NCI-H2081 (cell line): Measurements from ENCODE around the gene WDR18.

Source experiments
- DNase-seq, 2 experiments: peaks; one replicate each; lab custom pipeline; 2025; lab: John Stamatoyannopoulos, UW

The WDR18 gene

GRCh38 chr19:991932-992669 lies 8.0 kb downstream of the WDR18 start:
- no peak for DNase-seq

GRCh38 chr19:992670-993055 lies 8.5 kb downstream of the WDR18 start:
- no peak for DNase-seq

GRCh38 chr19:993361-993830 lies 9.3 kb downstream of the WDR18 start:
- DNase-seq: no peak

DNA sequence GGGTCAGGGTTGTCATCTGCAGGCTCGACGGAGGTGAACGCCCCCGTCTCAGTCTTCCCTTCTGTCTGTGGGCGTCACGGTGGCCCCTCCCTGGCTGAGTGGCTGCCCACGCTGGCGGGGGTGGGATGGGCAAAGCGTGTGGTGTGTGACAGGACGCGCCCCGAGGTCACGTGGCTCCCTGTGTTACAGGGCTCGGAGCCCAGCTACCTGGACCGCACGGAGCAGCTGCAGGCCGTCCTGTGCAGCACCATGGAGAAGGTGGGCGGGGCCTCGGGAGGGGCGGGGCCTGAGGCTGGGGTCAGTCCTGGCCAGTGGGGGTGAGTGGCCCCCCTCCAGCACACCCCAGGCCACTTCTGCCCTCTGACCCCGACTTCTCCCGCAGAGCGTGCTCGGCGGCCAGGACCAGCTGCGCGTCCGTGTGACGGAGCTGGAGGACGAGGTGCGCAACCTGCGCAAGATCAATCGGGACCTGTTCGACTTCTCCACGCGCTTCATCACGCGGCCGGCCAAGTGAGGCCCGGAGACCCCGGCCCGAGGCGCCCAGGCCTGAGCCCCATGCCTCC lies 9.8 kb downstream of the WDR18 start:
- no peak for DNase-seq

- no peak for DNase-seq
These were observed 10.4 kb downstream of the WDR18 start for GRCh38 chr19:994516-994915.

- peak in 1 of 2 experiments; percentile 15 for DNase-seq
These were observed 11.1 kb downstream of the WDR18 start for GRCh38 chr19:995051-995827.

DNA sequence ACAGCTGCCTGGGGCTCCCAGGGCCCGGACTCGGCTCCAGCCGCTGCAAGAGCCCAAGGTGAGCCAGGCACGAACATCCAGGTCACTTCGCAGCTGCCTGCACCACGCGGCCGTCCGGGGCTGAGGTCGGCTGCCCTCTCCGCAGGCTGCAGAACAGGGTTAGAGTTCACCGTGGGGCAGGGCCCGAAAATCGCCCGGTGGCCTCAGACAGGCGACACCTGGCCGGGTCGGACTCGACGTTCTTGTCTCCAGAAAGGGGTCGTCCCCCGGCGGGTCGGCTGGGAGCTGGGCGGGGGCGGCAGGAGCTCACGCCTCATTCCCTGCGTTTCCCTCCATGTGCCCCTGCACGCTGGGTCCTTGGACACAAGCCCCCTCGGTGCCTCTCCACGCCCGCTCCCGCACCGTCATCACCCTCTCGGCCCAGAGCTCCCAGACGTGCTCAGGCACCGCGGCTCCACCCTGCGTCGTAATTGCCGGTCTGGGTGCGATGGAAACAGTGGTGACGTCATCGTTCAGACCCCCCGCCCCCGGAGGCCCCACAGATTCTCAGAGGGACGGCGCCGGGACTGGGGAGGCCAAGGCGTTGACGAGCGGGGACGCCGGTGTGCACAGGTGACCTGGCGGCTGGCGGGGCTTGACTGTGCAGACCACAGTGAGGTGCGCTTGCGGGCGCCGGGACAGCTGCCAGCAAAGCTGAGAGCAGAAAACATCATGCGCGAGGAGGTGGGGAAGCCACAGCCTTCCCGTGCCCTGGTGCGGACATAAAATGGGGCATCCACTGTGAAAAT lies 12.1 kb downstream of the WDR18 start:
- peak; percentile 22 to 58 for DNase-seq

- DNase-seq: no peak
These were observed 13.9 kb downstream of the WDR18 start for GRCh38 chr19:998064-998463.

- no peak for DNase-seq
These were observed 15.2 kb downstream of the WDR18 start for GRCh38 chr19:999379-999719.

DNA sequence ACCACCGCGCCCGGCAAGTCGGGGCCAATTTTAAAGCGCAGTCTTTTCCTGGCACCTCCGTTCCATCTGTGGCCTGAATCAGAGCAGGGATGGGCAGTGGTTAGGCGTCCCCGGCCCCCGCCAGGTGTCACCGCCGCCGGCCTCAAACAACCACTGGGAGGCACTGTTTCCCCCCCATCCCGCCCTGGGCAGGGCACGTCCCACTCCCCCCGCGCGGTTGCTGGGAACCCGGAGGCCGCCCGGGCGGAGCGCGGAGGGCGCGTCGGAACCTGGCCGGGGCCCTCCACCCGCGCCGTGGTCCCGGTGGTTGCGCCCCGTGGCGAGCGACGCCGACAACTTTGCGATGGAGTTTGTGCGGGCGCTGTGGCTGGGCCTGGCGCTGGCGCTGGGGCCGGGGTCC lies 15.9 kb downstream of the WDR18 start, which contains the start of gene GRIN3B:
TSS of gene GRIN3B (plus strand) at position 325 of the 400 bp plus-strand sequence. CDS start at position 344, 19 bp downstream.
- no peak for DNase-seq

- DNase-seq: no peak
These were observed 16.7 kb downstream of the WDR18 start for GRCh38 chr19:1000591-1001537.

GRCh38 chr19:1001538-1002166 lies 17.5 kb downstream of the WDR18 start:
- peak in 1 of 2 experiments; percentile 40 for DNase-seq

DNA sequence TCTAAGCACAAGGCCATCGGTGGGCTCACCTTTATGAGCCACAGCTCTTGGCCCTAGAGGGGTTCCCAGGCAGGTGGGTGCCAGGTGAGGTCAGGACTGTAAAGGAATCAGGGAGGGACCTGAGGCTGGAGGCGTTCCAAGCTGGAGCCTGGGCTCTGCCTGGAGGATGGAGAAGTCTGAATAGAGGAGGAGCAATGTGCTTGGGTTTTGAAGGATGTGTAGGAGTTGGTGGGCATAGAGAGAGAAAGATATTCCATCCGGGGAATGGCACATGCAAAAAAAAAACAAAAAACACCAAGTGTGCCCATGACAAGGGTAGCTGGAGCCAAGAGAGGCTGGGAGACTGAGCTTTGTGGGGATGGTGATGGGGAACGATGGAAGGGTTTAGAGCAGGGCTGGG lies 18.5 kb downstream of the WDR18 start:
- no peak for DNase-seq

DNA sequence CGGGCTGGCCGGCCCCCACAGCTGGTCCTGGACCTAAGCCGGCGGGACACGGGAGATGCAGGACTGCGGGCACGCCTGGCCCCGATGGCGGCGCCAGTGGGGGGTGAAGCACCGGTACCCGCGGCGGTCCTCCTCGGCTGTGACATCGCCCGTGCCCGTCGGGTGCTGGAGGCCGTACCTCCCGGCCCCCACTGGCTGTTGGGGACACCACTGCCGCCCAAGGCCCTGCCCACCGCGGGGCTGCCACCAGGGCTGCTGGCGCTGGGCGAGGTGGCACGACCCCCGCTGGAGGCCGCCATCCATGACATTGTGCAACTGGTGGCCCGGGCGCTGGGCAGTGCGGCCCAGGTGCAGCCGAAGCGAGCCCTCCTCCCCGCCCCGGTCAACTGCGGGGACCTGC lies 19.1 kb downstream of the WDR18 start:
- no peak for DNase-seq

DNA sequence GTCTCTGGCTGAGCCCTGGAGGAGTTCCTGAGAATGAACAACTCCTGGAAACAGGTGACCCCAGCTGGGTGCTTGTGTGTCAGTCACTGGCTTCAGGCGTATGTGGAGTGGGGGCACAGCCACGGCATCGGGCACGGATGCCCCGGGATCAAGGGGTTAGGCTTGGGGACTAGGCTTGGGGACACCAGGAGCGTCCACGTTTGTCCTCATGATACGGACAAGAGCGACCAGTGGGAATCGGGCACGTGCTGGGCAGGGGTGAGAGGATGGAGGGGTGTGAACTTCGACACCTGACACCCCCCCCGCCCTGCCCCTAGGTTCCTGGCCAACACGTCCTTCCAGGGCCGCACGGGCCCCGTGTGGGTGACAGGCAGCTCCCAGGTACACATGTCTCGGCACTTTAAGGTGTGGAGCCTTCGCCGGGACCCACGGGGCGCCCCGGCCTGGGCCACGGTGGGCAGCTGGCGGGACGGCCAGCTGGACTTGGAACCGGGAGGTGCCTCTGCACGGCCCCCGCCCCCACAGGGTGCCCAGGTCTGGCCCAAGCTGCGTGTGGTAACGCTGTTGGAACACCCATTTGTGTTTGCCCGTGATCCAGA lies 20.2 kb downstream of the WDR18 start:
- DNase-seq: no peak

GRCh38 chr19:1004803-1005664 lies 20.9 kb downstream of the WDR18 start:
- no peak for DNase-seq

GRCh38 chr19:1006711-1007398 lies 22.7 kb downstream of the WDR18 start:
- no peak for DNase-seq

DNA sequence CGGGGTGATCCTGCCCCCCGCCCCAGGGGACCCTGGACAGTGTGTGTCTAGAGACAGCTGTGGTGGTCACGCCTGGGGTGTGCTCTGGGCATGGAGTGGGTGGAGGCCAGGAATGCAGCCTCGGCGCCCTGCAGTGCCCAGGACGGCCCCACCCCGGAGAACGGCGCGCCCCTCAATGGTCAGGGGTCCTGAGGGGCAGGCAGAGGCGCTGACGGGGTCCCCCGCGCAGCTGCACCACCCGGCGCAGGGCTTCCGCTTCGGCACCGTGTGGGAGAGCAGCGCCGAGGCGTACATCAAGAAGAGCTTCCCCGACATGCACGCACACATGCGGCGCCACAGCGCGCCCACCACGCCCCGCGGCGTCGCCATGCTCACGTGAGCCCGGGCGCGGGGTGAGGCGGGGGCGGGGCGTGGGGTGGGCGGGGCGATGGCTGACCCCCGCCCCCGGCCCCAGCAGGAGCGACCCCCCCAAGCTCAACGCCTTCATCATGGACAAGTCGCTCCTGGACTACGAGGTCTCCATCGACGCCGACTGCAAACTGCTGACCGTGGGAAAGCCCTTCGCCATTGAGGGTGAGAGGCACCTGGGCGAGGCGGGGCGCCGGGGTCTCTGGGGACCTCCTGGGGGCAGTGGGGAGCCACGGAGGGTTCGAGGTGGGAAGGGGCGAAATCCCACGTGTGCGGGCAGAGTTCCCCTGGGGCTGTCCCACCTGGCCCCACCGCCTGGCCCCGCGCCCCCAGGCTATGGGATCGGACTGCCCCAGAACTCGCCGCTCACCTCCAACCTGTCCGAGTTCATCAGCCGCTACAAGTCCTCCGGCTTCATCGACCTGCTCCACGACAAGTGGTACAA lies 23.5 kb downstream of the WDR18 start:
- DNase-seq: no peak
